Measurements from ENCODE around the gene SERPINI1. TPM values are rescaled to one million over a fixed set of nuclear protein-coding genes. Genes with fewer than 3 reads are reported as not detected.

The SERPINI1 gene
- total RNA-seq, 1 experiment from 2014 or later = 4.4 TPM

GRCh38 chr3:167874671-167875372, 139.3 kb downstream of the SERPINI1 start:
- no peak overlapping the region for H3K4me3 Mint-ChIP-seq (ENCODE audit: unreplicated experiment)
- ChIA-PET CTCF (no interaction called here), POLR2A (no interaction called here)
- no peak overlapping the region for H3K27ac Mint-ChIP-seq (ENCODE audit: unreplicated experiment)
- H3K36me3 ChIP-seq (ENCODE audit: control insufficient read depth, insufficient read depth, low read length) = no peaks in the 10 kb centered on the region
- intact Hi-C loops (cut with micrococcal nuclease; ENCODE audit: unreplicated experiment) = no loop called here
- H3K4me3 ChIP-seq (ENCODE audit: low read depth, low read length) = no peak overlapping the region
- H3K27me3 ChIP-seq (replicated peaks; ENCODE audit: control insufficient read depth, insufficient read depth, low read length) = no peaks in the 10 kb centered on the region
- no peaks in the 10 kb centered on the region for H3K36me3 Mint-ChIP-seq (ENCODE audit: insufficient read depth, unreplicated experiment)
- no TSS peak for BruUV-seq (replicated peaks)
- no peaks in the 10 kb centered on the region for H3K9me3 ChIP-seq
- no peak for TF ChIP-seq CTCF (IDR thresholded peaks at IDR 0.05; ENCODE audit: insufficient read depth in 1 of 2, low read depth in 1 of 2, low read length in 1 of 2, severe bottlenecking in 1 of 2, unreplicated experiment in 1 of 2)
- no peaks in the 10 kb centered on the region for H3K4me1 ChIP-seq
- H3K4me1 Mint-ChIP-seq (ENCODE audit: low read depth, unreplicated experiment) = no peaks in the 10 kb centered on the region
- no peaks in the 10 kb centered on the region for H3K9me3 Mint-ChIP-seq (ENCODE audit: unreplicated experiment)
- peaks cover 2% of the 10 kb centered on the region for H3K27me3 Mint-ChIP-seq (ENCODE audit: insufficient read depth, unreplicated experiment)
- no peak for DNase-seq

Other genes with a start within 250 kb of the SERPINI1 start
- 0.32 and 0.51 TPM in 2 replicates for gene WDR49, start 81.8 kb upstream of the SERPINI1 start, total RNA-seq (2022)
- gene PDCD10, start 829 bp upstream of the SERPINI1 start, total RNA-seq (2022) = 65.7 and 65.8 TPM in 2 replicates

Measured in Caco-2 (cell line).